ENCODE data around the gene OXT.
"Not testable (repeated sequence)": the region's sequence is repeated elsewhere in the genome, so short reads cannot be mapped to it uniquely, and the experiment has no call there.

OXT gene

DNA sequence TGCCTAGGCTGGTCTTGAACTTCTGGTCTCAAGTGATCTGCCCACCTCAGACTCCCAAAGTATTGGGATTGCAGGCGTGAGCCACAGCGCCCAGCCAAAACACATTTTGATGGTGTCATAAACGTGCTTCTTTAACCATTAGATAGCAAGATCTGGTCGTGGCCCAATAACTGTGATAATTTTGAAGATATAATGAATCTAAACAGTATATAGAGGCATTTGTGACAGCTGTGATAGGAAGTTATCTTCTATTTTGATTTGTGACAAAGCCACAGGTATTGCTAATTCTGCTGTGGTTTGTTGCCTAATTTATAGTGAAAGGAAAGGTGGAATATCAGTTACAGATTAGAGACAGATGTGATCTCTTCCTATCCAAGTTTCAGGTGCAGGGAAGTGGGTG, 695 bp upstream of the OXT start:
- Histone ChIP-seq H3K4me3 (replicated peaks; ENCODE audit: insufficient read depth, low read length) (no peak overlapping the region), H3K27me3 (ENCODE audit: insufficient read depth, poor library complexity, severe bottlenecking) (peaks cover 2% of the 10 kb centered on the region), H3K27ac (replicated peaks) (no peak overlapping the region)
- no peak for DNase-seq (ENCODE audit: low read depth in 1 of 2, low spot score in 1 of 2)
- TF ChIP-seq, protein P1, sequence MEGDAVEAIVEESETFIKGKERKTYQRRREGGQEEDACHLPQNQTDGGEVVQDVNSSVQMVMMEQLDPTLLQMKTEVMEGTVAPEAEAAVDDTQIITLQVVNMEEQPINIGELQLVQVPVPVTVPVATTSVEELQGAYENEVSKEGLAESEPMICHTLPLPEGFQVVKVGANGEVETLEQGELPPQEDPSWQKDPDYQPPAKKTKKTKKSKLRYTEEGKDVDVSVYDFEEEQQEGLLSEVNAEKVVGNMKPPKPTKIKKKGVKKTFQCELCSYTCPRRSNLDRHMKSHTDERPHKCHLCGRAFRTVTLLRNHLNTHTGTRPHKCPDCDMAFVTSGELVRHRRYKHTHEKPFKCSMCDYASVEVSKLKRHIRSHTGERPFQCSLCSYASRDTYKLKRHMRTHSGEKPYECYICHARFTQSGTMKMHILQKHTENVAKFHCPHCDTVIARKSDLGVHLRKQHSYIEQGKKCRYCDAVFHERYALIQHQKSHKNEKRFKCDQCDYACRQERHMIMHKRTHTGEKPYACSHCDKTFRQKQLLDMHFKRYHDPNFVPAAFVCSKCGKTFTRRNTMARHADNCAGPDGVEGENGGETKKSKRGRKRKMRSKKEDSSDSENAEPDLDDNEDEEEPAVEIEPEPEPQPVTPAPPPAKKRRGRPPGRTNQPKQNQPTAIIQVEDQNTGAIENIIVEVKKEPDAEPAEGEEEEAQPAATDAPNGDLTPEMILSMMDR (IDR thresholded peaks at IDR 0.05; ENCODE audit: insufficient read depth, low read length), result no peak
- TF ChIP-seq SPI1 (IDR thresholded peaks at IDR 0.05; ENCODE audit: borderline replicate concordance, low read depth) (no peak), GABPA (IDR thresholded peaks at IDR 0.05; ENCODE audit: low read depth) (no peak), POLR2AphosphoS5 (IDR thresholded peaks at IDR 0.05; ENCODE audit: low read depth) (no peak)
- TF ChIP-seq, protein P2, sequence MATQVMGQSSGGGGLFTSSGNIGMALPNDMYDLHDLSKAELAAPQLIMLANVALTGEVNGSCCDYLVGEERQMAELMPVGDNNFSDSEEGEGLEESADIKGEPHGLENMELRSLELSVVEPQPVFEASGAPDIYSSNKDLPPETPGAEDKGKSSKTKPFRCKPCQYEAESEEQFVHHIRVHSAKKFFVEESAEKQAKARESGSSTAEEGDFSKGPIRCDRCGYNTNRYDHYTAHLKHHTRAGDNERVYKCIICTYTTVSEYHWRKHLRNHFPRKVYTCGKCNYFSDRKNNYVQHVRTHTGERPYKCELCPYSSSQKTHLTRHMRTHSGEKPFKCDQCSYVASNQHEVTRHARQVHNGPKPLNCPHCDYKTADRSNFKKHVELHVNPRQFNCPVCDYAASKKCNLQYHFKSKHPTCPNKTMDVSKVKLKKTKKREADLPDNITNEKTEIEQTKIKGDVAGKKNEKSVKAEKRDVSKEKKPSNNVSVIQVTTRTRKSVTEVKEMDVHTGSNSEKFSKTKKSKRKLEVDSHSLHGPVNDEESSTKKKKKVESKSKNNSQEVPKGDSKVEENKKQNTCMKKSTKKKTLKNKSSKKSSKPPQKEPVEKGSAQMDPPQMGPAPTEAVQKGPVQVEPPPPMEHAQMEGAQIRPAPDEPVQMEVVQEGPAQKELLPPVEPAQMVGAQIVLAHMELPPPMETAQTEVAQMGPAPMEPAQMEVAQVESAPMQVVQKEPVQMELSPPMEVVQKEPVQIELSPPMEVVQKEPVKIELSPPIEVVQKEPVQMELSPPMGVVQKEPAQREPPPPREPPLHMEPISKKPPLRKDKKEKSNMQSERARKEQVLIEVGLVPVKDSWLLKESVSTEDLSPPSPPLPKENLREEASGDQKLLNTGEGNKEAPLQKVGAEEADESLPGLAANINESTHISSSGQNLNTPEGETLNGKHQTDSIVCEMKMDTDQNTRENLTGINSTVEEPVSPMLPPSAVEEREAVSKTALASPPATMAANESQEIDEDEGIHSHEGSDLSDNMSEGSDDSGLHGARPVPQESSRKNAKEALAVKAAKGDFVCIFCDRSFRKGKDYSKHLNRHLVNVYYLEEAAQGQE (IDR thresholded peaks at IDR 0.05; ENCODE audit: insufficient replicate concordance, low read depth), result no peak

DNA sequence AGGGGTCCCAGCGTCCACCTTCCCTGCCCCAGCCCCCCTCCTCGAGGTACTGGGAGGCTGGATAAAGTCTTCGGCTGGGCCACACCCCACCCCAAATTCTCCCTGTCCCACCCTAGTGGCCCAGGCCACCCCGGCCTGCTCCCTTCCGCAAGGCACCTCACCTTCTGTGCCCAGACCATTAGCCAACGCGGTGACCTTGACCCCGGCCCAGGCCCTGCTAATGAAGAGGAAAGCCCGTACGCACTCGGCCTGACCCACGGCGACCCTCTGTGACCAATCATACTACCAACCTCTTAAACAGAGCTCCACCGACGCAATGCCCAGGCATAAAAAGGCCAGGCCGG, 182 bp upstream of the OXT start:
- Histone ChIP-seq H3K27ac (replicated peaks) (no peak overlapping the region), H3K27me3 (ENCODE audit: insufficient read depth, poor library complexity, severe bottlenecking) (peaks cover 2% of the 10 kb centered on the region), H3K4me3 (replicated peaks; ENCODE audit: insufficient read depth, low read length) (no peak overlapping the region)
- DNase-seq (ENCODE audit: low read depth in 1 of 2, low spot score in 1 of 2), result no peak
- TF ChIP-seq GABPA (IDR thresholded peaks at IDR 0.05; ENCODE audit: low read depth) (no peak), SPI1 (IDR thresholded peaks at IDR 0.05; ENCODE audit: borderline replicate concordance, low read depth) (no peak), POLR2AphosphoS5 (IDR thresholded peaks at IDR 0.05; ENCODE audit: low read depth) (no peak)
- TF ChIP-seq, protein P2 (IDR thresholded peaks at IDR 0.05; ENCODE audit: insufficient replicate concordance, low read depth), result no peak
- TF ChIP-seq, protein P1 (IDR thresholded peaks at IDR 0.05; ENCODE audit: insufficient read depth, low read length), result no peak

DNA sequence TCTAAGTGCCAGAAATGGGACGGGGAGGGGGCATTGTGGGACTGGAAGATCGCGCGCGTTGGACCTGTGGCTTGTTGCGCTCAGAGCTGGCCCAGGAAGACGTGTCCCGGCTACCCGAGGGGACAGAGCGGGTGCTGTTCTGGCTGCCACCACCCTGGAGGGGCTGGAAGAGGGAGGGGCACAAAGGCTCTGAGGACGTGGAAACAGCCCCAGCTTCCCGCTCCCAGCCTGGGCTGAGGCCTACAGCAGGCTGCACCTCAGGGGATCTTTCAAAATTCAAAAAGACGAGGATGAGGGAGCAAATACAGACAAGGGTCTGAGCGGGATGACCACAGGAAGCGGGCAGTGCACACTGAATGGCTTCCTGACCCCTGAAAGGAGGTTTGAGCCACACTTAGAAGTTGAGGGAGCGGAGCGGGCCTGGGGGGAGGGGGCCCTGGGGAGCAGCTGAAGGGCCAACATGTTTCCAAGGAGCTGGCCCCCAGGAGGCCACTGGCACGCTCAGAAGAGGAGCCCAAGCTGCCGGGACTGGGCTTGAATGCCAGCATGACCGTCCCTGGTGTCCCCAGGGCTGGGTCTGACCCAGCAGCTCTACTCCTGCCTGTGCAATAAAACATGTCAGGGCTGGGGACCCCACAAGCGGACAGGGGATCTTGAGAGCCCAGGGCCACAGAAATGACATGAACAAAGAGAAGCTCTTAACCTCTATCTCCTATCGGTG, 1.3 kb downstream of the OXT start:
- peaks cover 2% of the 10 kb centered on the region for H3K27me3 ChIP-seq (ENCODE audit: insufficient read depth, poor library complexity, severe bottlenecking)
- H3K27ac ChIP-seq (replicated peaks), result no peak overlapping the region
- DNase-seq (ENCODE audit: low read depth in 1 of 2, low spot score in 1 of 2), result no peak
- no peak overlapping the region for H3K4me3 ChIP-seq (replicated peaks; ENCODE audit: insufficient read depth, low read length)
- TF ChIP-seq POLR2AphosphoS5 (IDR thresholded peaks at IDR 0.05; ENCODE audit: low read depth) (no peak), GABPA (IDR thresholded peaks at IDR 0.05; ENCODE audit: low read depth) (no peak), SPI1 (IDR thresholded peaks at IDR 0.05; ENCODE audit: borderline replicate concordance, low read depth) (no peak)
- TF ChIP-seq, protein P1 (IDR thresholded peaks at IDR 0.05; ENCODE audit: insufficient read depth, low read length), result no peak
- TF ChIP-seq, protein P2 (IDR thresholded peaks at IDR 0.05; ENCODE audit: insufficient replicate concordance, low read depth), result no peak

DNA sequence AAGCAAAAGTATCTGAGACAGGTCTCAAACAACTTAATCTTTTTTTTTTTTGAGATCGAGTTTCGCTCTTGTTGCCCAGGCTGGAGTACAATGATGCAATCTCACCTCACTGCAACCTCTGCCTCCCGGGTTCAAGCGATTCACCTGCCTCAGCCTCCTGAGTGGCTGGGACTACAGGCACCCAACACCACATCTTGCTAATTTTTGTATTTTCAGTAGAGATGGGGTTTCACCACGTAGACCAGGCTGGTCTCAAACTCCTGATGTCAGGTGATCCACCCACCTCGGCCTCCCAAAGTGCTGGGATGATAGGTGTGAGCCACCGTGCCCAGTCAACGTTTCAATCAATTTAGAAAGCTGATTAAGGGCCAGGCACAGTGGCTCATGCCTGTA, 1.8 kb downstream of the OXT start:
- H3K4me3 ChIP-seq (replicated peaks; ENCODE audit: insufficient read depth, low read length); DNase-seq (ENCODE audit: low read depth in 1 of 2, low spot score in 1 of 2); H3K27me3 ChIP-seq (ENCODE audit: insufficient read depth, poor library complexity, severe bottlenecking); H3K27ac ChIP-seq (replicated peaks): not testable (repeated sequence)
